KG1 (cell line): ENCODE measurements around the gene PPM1J.

Experiments
- DNase-seq: peaks from one replicate; lab custom pipeline; 2025; lab: John Stamatoyannopoulos, UW

PPM1J gene

GRCh38 chr1:112687361-112687760 lies 27.8 kb downstream of the PPM1J start:
- DNase-seq, result no peak

DNA sequence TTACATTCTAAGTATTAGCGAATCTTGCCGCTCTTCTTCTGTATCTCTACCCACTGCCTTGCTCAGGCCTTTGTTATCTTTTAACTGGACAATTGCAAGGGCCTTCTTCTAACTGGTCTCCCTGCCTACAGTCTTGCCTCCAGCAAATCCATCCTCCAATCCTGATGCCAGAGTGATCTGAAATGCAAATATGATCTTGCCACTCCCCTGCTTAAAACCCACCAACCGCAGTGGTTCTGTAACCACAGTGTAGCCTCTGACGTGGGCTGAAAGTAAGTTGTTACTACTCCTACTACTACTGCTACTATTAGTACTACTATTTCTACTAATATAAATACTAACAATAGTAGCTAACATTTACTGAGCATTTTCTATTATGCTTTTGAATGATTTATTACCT lies 28.3 kb downstream of the PPM1J start:
- no peak for DNase-seq

DNA sequence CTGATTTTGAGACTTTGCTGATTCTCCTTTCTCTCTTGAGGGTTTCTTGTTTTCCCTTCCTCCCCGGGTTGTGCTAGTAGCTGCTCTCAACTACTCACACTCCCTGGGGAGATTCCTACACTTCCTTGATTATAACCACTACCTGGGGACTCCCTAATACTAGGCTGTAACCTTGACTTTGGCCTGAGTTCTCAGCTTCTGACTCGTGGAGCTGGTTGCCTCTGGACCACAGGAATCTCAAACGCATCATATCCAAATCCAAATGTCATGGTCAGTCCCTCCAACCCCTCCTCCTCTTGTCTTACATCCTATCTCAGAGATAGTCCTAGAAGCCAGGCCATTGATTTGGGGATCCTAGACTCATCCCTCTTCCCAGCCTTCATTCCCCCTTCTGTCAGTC lies 28.7 kb downstream of the PPM1J start:
- DNase-seq, result no peak

DNA sequence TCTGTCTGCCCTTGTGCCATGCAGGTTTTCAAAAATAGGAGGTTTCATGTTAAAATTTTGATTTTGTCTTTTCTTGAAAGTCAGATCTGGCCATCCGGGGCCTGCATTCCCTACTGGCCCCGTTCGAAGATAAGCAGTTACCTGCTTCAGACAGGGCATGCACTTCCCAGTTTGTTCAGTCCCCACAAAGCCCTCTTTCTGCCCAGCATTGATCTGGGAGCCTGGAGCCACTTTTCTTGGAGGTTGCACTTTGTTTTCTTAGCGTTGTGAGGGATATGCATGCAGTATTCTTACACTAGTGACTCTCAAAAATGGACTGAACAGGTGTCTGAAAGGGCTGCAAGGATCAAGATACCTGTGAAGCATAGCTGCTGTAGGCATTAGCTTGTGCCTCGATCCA lies 29.2 kb downstream of the PPM1J start:
- no peak for DNase-seq

DNA sequence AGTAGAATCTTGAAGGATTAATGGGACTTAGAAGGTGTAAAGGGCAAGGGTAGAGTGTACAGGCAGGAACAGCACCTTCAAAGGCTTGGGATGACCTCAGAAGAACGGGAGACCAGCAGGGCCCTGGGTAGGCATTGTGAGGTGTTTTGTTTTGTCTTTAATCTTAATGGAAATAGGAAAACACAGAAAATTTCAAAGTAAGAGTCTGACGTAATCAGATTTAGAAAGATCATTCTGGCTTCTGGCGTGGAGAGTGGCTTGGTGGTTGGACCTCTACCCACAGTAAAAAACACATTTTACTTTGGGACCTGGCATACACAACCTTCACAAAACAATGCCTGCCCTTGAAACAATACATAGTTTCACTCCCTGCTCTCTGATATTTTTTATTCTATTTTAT lies 36.5 kb downstream of the PPM1J start:
- no peak for DNase-seq

GRCh38 chr1:112677501-112677900 lies 37.6 kb downstream of the PPM1J start:
- DNase-seq, result no peak

DNA sequence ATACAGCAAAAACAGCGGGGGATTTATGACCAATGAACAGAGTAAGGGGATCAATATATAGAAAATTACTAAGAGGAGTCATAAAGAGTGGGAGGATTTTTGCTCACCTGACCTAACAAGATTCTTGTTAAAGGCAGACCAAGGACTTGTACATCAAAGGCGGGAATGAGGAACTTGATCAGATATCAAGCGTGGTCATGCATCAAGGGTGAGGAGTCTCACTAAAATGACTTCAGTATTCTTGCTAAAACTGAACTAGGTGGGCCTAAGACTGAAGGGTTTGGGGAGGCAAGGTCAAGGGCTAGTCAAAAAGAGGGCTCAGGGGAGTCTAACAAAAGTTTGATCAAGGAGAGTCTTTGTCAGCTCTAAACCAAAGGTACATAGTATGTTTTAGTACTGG lies 38.6 kb downstream of the PPM1J start:
- DNase-seq, result no peak

DNA sequence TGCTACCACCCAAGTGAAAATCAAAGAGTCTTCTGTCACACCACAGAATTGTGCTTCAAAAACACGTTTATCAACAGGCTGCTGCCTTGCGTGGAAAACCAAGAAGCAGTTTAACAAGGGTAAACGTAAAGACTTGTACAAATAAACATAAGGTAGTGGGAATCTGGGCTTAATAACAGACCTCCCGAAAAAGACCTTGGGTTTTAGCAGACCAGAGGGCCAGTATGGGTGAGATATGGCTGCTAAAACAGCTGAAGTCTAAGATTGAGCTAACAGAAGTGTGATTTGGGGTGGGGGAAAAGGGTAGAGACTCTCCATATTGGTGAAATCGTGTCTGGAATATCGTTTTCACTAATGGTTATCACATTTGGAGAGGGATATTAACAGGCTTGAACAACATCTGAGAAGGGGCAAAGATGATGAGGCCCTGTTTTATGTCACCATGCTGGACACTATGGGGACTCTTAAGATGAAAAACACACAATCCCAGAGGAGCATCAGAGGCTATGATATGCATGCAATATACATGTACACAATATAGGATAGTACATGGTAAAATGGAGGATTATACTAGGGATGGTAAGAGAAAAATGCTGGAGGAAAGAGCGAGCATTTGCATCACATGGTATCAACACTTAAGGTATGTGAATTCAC lies 39.3 kb downstream of the PPM1J start:
- no peak for DNase-seq

DNA sequence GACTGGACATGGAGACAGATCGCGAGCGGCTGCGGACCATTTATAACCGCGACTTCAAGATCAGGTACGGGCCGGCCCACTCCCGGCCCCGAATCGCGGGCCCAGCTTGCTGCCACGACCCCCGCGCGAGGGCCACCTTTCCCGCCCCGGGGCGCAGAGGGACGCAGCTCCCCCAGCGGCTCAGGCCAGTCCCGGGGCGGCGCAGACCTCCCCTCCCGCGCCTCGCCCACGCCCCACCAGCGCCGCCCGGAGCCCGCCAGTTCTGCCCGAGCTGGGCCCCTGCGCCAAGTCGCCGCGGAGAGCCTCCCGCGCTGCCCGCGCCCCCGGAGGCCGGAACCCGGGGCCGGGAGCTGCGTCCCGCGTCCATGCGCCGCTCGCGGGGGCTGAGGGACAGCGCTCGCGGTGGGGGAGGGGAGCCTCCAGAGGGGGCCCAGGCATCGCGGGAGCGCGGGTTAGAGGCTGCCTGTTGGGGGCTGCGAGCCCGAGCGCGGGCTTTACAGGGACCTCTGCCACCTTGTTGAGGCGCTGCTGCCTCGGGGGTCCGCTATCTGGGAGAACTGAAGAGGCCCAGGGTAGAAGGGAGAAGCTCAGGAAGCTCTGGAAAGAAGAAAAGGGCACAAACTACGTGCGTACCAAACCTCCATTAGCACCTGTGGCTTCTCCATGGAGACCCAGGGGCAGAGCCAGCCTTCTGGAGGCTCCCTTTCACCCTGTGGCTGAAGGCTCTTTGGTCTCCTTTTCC lies 40.0 kb downstream of the PPM1J start:
- peak; percentile 15 for DNase-seq

DNA sequence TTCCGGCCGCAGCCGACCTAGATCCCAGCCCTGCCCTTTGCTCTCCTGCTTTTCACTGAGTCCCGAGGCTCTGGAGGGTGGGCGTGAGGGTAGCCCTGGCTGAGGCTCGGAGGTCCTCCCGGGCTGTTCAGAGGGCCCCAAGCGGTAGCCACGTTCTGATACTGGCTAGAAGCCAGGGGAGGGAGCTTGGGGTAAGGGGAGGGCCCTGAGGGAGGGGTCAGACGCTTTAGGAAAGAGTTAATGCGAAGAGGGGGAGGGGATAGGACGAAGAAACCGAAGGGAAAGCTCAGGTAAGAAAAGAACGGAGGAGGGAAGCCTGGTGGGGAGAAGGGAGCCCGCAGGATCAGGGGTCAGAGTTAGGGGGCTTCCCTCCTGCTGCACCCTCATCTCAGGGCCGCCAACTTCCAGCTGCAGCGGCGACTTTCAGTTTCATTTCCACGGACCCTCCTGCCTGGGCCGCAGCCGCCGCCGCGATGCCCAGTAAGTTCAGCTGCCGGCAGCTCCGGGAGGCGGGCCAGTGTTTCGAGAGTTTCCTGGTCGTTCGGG lies 40.6 kb downstream of the PPM1J start, which contains the start of gene MOV10:
Gene MOV10 (plus strand): TSS at position 220 of the 546 bp plus-strand sequence. CDS start 254 bp downstream, at position 474.
- peak; percentile 76 for DNase-seq

DNA sequence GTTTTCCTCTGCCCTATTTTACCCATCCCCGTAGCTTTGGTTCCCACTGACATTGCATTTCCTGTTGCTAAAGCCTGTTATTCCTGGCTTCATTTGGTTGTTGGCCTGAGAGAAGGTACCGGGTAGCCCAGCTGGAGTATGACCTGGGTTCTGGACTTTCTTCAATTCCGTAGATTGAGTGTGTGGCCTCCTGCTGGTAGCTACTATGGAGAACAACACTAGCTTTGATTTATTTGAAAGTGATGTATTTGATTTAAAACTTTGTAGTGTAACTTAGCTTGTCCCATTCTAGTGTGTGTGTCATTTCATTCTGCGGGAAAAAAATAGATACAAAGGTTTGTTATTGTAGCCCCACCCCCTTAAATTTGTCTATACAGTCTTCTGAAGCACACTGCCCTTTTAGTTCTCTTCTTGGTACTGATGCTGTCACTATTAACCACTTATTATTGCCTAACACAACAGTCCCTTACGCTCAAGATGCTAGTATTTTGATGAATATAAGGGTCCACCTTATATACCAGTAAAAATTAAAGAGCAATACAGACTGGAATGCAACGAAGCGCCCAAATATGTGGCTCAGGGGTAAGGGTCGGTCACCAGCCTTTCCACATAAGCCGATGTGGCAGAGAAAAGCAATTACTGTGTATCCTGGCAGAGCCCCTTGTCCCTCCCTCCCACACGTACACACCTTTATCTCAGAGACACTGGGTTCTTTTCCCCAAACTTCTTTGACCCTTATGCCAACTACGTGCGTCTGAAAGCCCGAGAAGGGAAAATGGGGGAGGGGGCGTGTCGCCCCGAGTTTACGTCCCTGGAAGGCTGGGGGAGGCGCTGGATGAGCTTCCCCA lies 41.3 kb downstream of the PPM1J start:
- no peak for DNase-seq

- no peak for DNase-seq
Measured at GRCh38 chr1:112672842-112673241, 42.3 kb downstream of the PPM1J start.

DNA sequence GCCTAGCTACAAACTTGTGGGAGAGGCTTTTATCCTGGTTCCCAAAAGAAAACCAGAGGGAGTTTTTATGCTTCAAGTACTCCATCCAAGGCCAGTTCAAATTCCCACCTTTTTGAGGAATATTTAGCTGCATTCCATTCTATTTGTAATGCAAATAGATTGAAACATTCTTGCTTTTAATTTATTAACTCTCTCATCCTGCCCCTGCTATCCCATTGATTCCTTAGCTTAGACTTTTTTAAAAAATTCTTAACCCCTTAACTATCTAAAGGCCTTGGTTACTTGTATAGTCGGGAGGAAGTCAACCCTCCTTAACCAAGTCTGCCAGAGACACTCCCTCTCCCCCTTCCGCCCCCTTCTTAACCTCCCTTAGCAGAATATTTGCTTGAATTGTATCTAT lies 43.1 kb downstream of the PPM1J start:
- no peak for DNase-seq

DNA sequence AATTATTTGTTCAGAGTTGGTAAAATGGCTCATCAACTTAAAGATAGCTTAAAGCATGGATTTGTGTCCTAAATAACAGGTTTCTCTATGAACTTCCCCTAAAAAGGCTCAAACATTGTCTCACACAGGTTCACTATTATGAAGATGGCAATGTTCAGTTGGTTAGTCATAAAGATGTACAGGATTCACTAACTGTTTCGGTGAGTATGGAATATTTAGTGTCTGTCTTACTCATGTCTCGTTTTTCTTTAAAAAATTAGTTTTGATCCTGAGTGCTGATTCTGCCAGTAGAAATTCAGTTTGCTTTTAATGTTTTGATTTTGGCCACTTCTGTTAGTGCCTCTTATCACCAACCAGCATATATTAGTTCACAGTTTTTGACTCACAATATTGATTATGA lies 48.2 kb downstream of the PPM1J start:
- no peak for DNase-seq

- no peak for DNase-seq
Measured at GRCh38 chr1:112665857-112666256, 49.3 kb downstream of the PPM1J start.
